Measurements from ENCODE around the gene CRYBB3.
A peak's percentile ranks its signal among the peaks of the same experiment; 100 is the strongest.

The CRYBB3 gene

GRCh38 chr22:25199731-25200520 lies at the start of gene CRYBB3:
Gene CRYBB3 (plus strand): TSS chr22:25199858. CDS start chr22:25201397, 1,539 bp downstream.
- Mint-ChIP-seq H3K27ac (no peak within 1 kb of the TSS), H3K36me3 (no peaks in the 10 kb centered on the region), H3K27me3 (no peaks in the 10 kb centered on the region), H3K9me3 (no peaks in the 10 kb centered on the region), H3K4me3 (no peak within 1 kb of the TSS), H3K4me1 (no peaks in the 10 kb centered on the region)
- CTCF ChIA-PET = interaction anchor here (3.0 kb wide), 1 partner anchor 13 kb away, joined by 12 read pairs; no protein-coding TSS in a partner anchor
- DNase-seq = no peak

DNA sequence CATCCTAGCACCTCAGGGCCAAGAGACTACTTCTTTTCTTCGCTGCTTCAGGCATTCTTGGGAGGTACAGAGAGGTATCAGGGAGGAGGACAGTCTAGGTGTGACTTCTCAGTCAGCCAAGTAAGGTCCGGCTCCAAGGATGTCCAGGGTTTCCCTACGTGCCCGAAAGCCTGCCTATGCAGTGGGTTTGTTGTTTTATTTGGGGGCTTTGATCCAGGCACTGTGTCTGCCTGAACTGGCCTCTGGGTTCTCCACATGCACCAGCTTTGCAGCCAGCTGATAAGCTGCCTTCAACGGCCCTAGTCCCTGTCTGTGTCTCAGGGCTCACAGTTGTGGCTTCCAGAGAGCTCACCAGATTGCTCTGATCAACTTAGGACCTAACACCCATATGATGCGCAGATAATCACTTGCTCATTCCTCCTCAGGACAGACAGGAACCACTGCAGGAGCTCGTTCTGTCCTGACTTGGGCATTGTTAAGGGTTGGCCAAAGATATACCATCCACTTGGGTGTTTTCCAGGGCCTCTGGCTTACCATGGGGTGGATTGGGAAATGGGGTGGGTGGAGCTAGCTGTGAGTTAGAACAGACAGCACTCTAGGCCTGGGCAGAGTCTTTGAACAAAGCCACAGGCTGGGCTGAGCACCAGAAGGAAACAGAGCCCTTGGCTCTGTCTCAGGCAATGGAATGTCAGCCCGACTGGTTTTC lies 45.5 kb upstream of the CRYBB3 start:
- no peaks in the 10 kb centered on the region for H3K27me3 Mint-ChIP-seq
- CTCF ChIA-PET = no interaction called here
- DNase-seq = no peak
- H3K27ac Mint-ChIP-seq = no peak overlapping the region
- no peak overlapping the region for H3K4me3 Mint-ChIP-seq
- no peaks in the 10 kb centered on the region for H3K4me1 Mint-ChIP-seq
- H3K36me3 Mint-ChIP-seq = no peaks in the 10 kb centered on the region
- H3K9me3 Mint-ChIP-seq = no peaks in the 10 kb centered on the region

GRCh38 chr22:25154667-25154999 lies 45.0 kb upstream of the CRYBB3 start:
- no peak for DNase-seq
- CTCF ChIA-PET = no interaction called here
- no peaks in the 10 kb centered on the region for H3K9me3 Mint-ChIP-seq
- no peaks in the 10 kb centered on the region for H3K36me3 Mint-ChIP-seq
- H3K4me3 Mint-ChIP-seq = no peak overlapping the region
- H3K27me3 Mint-ChIP-seq = no peaks in the 10 kb centered on the region
- no peaks in the 10 kb centered on the region for H3K4me1 Mint-ChIP-seq
- no peak overlapping the region for H3K27ac Mint-ChIP-seq

DNA sequence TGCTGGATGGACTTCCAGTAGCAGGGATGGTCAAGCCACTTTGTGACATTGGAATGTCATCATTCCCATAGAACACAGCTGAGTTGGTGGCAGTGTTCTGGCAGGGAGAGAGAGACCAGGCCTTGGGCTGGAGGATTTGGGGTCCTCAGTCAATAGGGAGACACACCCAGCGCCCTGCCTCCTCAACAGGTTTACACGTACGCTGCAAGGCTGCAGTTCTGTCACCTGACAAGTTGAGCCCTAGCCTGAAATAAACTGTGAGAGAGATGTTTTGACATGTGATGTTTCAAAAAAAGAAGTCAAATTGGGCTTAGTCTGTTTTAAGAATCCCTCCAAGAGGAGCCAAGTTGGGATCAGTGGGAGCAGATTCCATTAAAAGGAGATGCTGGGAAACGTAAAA lies 42.9 kb upstream of the CRYBB3 start:
- no peaks in the 10 kb centered on the region for H3K27me3 Mint-ChIP-seq
- no peak overlapping the region for H3K27ac Mint-ChIP-seq
- H3K4me1 Mint-ChIP-seq = no peaks in the 10 kb centered on the region
- CTCF ChIA-PET = no interaction called here
- H3K9me3 Mint-ChIP-seq = no peaks in the 10 kb centered on the region
- no peaks in the 10 kb centered on the region for H3K36me3 Mint-ChIP-seq
- no peak overlapping the region for H3K4me3 Mint-ChIP-seq
- DNase-seq = no peak

DNA sequence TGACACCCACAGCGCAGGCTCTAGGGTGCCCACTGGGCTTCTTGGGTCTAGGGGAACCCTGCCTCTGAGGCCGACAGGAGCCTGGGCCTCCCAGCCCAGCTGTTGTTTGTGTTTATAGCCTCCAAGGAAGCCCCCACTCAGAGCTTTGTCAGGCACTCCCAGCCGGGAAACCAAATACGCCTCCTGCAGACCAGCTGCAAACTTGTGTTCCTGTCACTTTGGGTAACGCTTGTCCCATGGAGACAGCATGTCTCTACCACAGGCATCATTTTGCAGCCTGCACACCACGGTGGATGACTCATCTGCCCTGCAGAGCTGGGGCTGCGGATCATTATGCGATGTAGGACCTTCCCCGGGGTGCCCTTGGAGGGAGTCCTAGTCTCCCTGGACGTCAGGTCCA lies 40.6 kb upstream of the CRYBB3 start:
- no peak overlapping the region for H3K27ac Mint-ChIP-seq
- H3K36me3 Mint-ChIP-seq = no peaks in the 10 kb centered on the region
- no peaks in the 10 kb centered on the region for H3K4me1 Mint-ChIP-seq
- H3K9me3 Mint-ChIP-seq = no peaks in the 10 kb centered on the region
- H3K27me3 Mint-ChIP-seq = no peaks in the 10 kb centered on the region
- H3K4me3 Mint-ChIP-seq = no peak overlapping the region
- CTCF ChIA-PET = interaction anchor here (1.8 kb wide), 1 partner anchor 48 kb away, joined by 4 read pairs; no protein-coding TSS in a partner anchor
- no peak for DNase-seq

- Mint-ChIP-seq H3K27ac (no peak overlapping the region), H3K36me3 (no peaks in the 10 kb centered on the region), H3K9me3 (no peaks in the 10 kb centered on the region), H3K4me3 (no peak overlapping the region), H3K4me1 (no peaks in the 10 kb centered on the region), H3K27me3 (no peaks in the 10 kb centered on the region)
- CTCF ChIA-PET = no interaction called here
- DNase-seq = no peak
Observed at GRCh38 chr22:25160120-25160996, 39.3 kb upstream of the CRYBB3 start.

GRCh38 chr22:25161017-25161915 lies 38.4 kb upstream of the CRYBB3 start:
- peak overlapping the region; percentile 0 for H3K27ac Mint-ChIP-seq
- H3K9me3 Mint-ChIP-seq = no peaks in the 10 kb centered on the region
- H3K27me3 Mint-ChIP-seq = no peaks in the 10 kb centered on the region
- DNase-seq = no peak
- no peak overlapping the region for H3K4me3 Mint-ChIP-seq
- CTCF ChIA-PET = no interaction called here
- no peaks in the 10 kb centered on the region for H3K4me1 Mint-ChIP-seq
- no peaks in the 10 kb centered on the region for H3K36me3 Mint-ChIP-seq

DNA sequence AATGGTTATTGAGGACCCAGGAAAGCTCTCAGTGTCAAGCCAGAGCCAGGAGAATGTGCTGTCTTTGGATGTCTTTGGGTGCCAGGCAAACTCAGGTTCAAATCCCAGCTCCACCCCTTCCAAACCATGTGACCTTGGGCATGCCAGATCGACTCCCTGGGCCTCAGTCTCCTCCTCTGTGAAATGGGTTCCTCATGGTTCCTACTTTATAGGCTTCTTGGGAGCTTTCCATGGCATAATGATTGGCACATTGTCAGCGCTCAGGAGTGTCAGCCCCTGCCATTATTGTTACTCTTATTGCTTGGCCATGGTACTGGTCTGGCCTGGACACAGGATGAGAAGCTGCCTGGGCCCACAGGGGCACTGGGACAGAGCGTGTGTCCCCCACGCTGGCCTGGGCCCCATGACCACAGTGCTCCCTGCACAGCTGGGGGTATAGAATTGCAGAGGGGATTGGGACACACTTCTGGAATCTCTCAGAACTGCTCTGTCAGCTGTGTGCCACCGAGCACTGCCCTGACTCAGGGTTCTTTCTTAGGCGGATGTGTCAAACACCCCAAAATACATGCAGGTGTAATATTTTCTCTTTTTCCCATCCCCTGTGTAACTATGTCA lies 37.6 kb upstream of the CRYBB3 start:
- DNase-seq = no peak
- CTCF ChIA-PET = no interaction called here
- Mint-ChIP-seq H3K27me3 (no peaks in the 10 kb centered on the region), H3K4me3 (no peak overlapping the region), H3K27ac (no peak overlapping the region), H3K9me3 (no peaks in the 10 kb centered on the region), H3K36me3 (no peaks in the 10 kb centered on the region), H3K4me1 (no peaks in the 10 kb centered on the region)

DNA sequence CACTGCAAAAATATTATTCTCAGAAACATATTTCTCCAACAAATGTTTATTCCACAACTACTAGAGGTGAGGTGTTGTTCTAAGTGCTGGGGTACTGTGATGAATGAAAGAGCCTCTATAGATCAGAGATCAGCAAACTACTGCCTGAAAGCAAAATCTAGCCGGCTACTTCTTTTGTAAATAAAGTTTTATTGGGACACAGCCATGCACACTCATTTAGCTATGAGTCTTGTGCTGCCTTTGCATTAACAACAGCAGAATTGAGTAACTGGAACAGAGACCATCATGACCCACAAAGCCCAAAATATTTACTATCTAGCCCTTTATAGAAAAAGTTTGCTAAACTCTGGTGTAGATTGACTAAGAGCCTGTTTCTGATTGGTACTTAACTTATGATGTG lies 37.1 kb upstream of the CRYBB3 start:
- DNase-seq = no peak
- Mint-ChIP-seq H3K27ac (no peak overlapping the region), H3K9me3 (no peaks in the 10 kb centered on the region), H3K27me3 (no peaks in the 10 kb centered on the region), H3K4me1 (no peaks in the 10 kb centered on the region), H3K36me3 (no peaks in the 10 kb centered on the region), H3K4me3 (no peak overlapping the region)
- CTCF ChIA-PET = no interaction called here

- H3K9me3 Mint-ChIP-seq = no peaks in the 10 kb centered on the region
- no peak overlapping the region for H3K27ac Mint-ChIP-seq
- H3K36me3 Mint-ChIP-seq = no peaks in the 10 kb centered on the region
- CTCF ChIA-PET = interaction anchor here (1.5 to 1.7 kb wide), 2 partner anchors 36 to 84 kb away, joined by 6 to 8 read pairs; no protein-coding TSS in a partner anchor
- DNase-seq = no peak
- no peak overlapping the region for H3K4me3 Mint-ChIP-seq
- H3K27me3 Mint-ChIP-seq = no peaks in the 10 kb centered on the region
- no peaks in the 10 kb centered on the region for H3K4me1 Mint-ChIP-seq
Observed at GRCh38 chr22:25165785-25166184, 33.9 kb upstream of the CRYBB3 start.

GRCh38 chr22:25166266-25167040 lies 33.2 kb upstream of the CRYBB3 start:
- Mint-ChIP-seq H3K4me3 (no peak overlapping the region), H3K36me3 (no peaks in the 10 kb centered on the region), H3K27me3 (no peaks in the 10 kb centered on the region), H3K9me3 (no peaks in the 10 kb centered on the region), H3K4me1 (no peaks in the 10 kb centered on the region), H3K27ac (no peak overlapping the region)
- DNase-seq = no peak
- CTCF ChIA-PET = interaction anchor here (1.5 kb wide), 1 partner anchor 35 kb away, joined by 8 read pairs; no protein-coding TSS in a partner anchor

- H3K27ac Mint-ChIP-seq = no peak overlapping the region
- H3K36me3 Mint-ChIP-seq = no peaks in the 10 kb centered on the region
- no peaks in the 10 kb centered on the region for H3K4me1 Mint-ChIP-seq
- H3K27me3 Mint-ChIP-seq = no peaks in the 10 kb centered on the region
- H3K4me3 Mint-ChIP-seq = no peak overlapping the region
- CTCF ChIA-PET = no interaction called here
- DNase-seq = no peak
- no peaks in the 10 kb centered on the region for H3K9me3 Mint-ChIP-seq
Observed at GRCh38 chr22:25167082-25167481, 32.6 kb upstream of the CRYBB3 start.

Data from activated naive CD4-positive, alpha-beta T cell treated with anti-CD3 and anti-CD28 coated beads, Interleukin-2, amount 10 ng/mL, durations not matched to agents 7 days and 5 days (primary cell).